ENCODE data around the gene RAB3A. TPM values are rescaled to one million over a fixed set of nuclear protein-coding genes. Genes with fewer than 3 reads are reported as not detected.
A peak's percentile ranks its signal among the peaks of the same experiment; 100 is the strongest.

Gene RAB3A
- total RNA-seq, 4 donors from 2014 or later: 0.40 to 2.5 (median 2.0) TPM; not detected in 1

GRCh38 chr19:18194181-18194530 lies 9.7 kb downstream of the RAB3A start:
- DNase-seq: no peak
- Histone ChIP-seq H3K4me1 (peaks cover 17 to 18% of the 10 kb centered on the region in 2 donors), H3K9me3 (no peaks in the 10 kb centered on the region), H3K27ac (peak overlapping the region in 1 of 3 donors; percentile 13), H3K36me3 (peaks cover 0 to 14% of the 10 kb centered on the region in 2 donors), H3K4me3 (replicated peaks in 1 of 3) (peak overlapping the region in 1 of 3 donors; percentile 91), H3K27me3 (no peaks in the 10 kb centered on the region)
- TF ChIP-seq CTCF (IDR thresholded peaks at IDR 0.05): no peak
- TF ChIP-seq POLR2A (IDR thresholded peaks at IDR 0.05): no peak
- 64 to 70% methylated on average over 12 of the region's 12 CpGs for WGBS, 2 donors
- intact Hi-C loops (cut with DNase I): no loop called here

GRCh38 chr19:18193388-18194180 lies 10.3 kb downstream of the RAB3A start:
- H3K27me3 ChIP-seq: no peaks in the 10 kb centered on the region
- H3K4me1 ChIP-seq: peaks cover 17 to 18% of the 10 kb centered on the region in 2 donors
- TF ChIP-seq CTCF (IDR thresholded peaks at IDR 0.05) (peak in 1 of 6 experiments; percentile 11), POLR2A (IDR thresholded peaks at IDR 0.05) (no peak)
- intact Hi-C loops (cut with DNase I): no loop called here
- H3K27ac ChIP-seq: peak overlapping the region; percentile 14 to 78 (median 68)
- H3K9me3 ChIP-seq: no peaks in the 10 kb centered on the region
- H3K4me3 ChIP-seq (replicated peaks in 1 of 3): peak overlapping the region; percentile 28 to 91 (median 32)
- peaks cover 0 to 11% of the 10 kb centered on the region in 2 donors for H3K36me3 ChIP-seq
- WGBS, 2 donors: 4 to 17% methylated on average over 5 to 24 of the region's 46 CpGs
- no peak for DNase-seq

GRCh38 chr19:18192673-18193387 lies 11.0 kb downstream of the RAB3A start, which contains the start of gene MPV17L2:
MPV17L2 (plus strand) TSS chr19:18193218; CDS start chr19:18193282, 64 bp downstream.
- Histone ChIP-seq H3K27me3 (no peaks in the 10 kb centered on the region), H3K36me3 (peaks cover 0 to 4% of the 10 kb centered on the region in 2 donors), H3K4me3 (replicated peaks in 1 of 3) (peak within 1 kb of the TSS; percentile 32 to 91 (median 41)), H3K4me1 (peaks cover 17 to 18% of the 10 kb centered on the region in 2 donors), H3K9me3 (no peaks in the 10 kb centered on the region), H3K27ac (peak within 1 kb of the TSS; percentile 97 to 99 (median 99))
- intact Hi-C loops (cut with DNase I): no loop called here
- TF ChIP-seq CTCF (IDR thresholded peaks at IDR 0.05) (no peak), POLR2A (IDR thresholded peaks at IDR 0.05) (peak; percentile 74 to 86)
- peak; percentile 100 for DNase-seq
- 1% methylated on average over 25 to 31 of the region's 74 CpGs for WGBS, 2 donors

- Histone ChIP-seq H3K36me3 (peaks cover 0 to 4% of the 10 kb centered on the region in 2 donors), H3K9me3 (no peaks in the 10 kb centered on the region), H3K4me3 (replicated peaks in 1 of 3) (peak overlapping the region in 2 of 3 donors; percentile 20 to 41), H3K27ac (peak overlapping the region; percentile 97 to 99 (median 99)), H3K27me3 (no peaks in the 10 kb centered on the region), H3K4me1 (peaks cover 17 to 18% of the 10 kb centered on the region in 2 donors)
- DNase-seq: peak; percentile 45 to 61
- TF ChIP-seq CTCF (IDR thresholded peaks at IDR 0.05) (no peak), POLR2A (IDR thresholded peaks at IDR 0.05) (peak in 1 of 2 donors; percentile 18)
- intact Hi-C loops (cut with DNase I): no loop called here
- WGBS, 2 donors: 45 to 66% methylated on average over 5 of the region's 5 CpGs
These were observed 12.2 kb downstream of the RAB3A start for GRCh38 chr19:18191640-18192062.
